Esophagus (tissue), 2 donors: ENCODE measurements around the gene MAP4K1. TPM values are rescaled to one million over a fixed set of nuclear protein-coding genes. Genes with fewer than 3 reads are reported as not detected.

ENCODE experiments used
- H3K27ac ChIP-seq, 2 donors: one replicate each; pipeline ENCODE4 v1.5.1; 2013; ENCODE audit warnings: low read depth in 2 of 2, mild to moderate bottlenecking in 2 of 2, inconsistent platforms in 1 of 2, low read length in 1 of 2, moderate library complexity in 1 of 2
- H3K27me3 ChIP-seq, 2 donors: one replicate each; pipeline ENCODE4 v1.6.1; 2013; ENCODE audit warnings: low read length in 2 of 2, control low read depth in 1 of 2, mild to moderate bottlenecking in 1 of 2; ENCODE audit not compliant: insufficient read depth in 2 of 2, control insufficient read depth in 1 of 2
- H3K36me3 ChIP-seq, 2 donors: one replicate each; pipeline ENCODE4 v1.6.1; 2013; ENCODE audit warnings: low read length in 1 of 2; ENCODE audit not compliant: control insufficient read depth in 2 of 2, insufficient read depth in 2 of 2
- H3K4me1 ChIP-seq, 2 donors: one replicate each; pipeline ENCODE4 v1.6.1; 2013; ENCODE audit warnings: low read length in 1 of 2; ENCODE audit not compliant: control insufficient read depth in 2 of 2, insufficient read depth in 2 of 2
- H3K4me3 ChIP-seq, 2 donors: one replicate each; pipeline ENCODE4 v1.5.1; 2013; ENCODE audit warnings: low read length in 2 of 2, mild to moderate bottlenecking in 2 of 2, low read depth in 1 of 2, moderate library complexity in 1 of 2
- H3K9me3 ChIP-seq, 2 donors: one replicate each; pipeline ENCODE4 v1.6.1; 2013; ENCODE audit warnings: mild to moderate bottlenecking in 2 of 2, low read depth in 1 of 2, low read length in 1 of 2, moderate library complexity in 1 of 2; ENCODE audit not compliant: control insufficient read depth in 2 of 2, insufficient read depth in 1 of 2
- WGBS, 2 donors: extraction: QIAGEN DNeasy Blood & Tissue Kit; methylation state at CpG; one replicate each; pipeline ENCODE4 v1.1.7; 2013; 5-methylcytosine and 5-hydroxymethylcytosine counted together
- polyA plus RNA-seq, 2 donors: library from polyadenylated mRNA; stranded (reverse); fragments of 200-250 nt; gene quantifications; one replicate each; pipeline ENCODE4 v1.2.3, GENCODE V29; 2013
- donor health status: healthy with polysubstance abuse.
- donor health status: Bipolar disorder and iron deficiency.

MAP4K1 gene
- polyA plus RNA-seq, 2 donors = 3.3 to 7.3 TPM

- Histone ChIP-seq H3K4me1 (peaks cover 29 to 53% of the 10 kb centered on the region in 2 donors), H3K27me3 (no peaks in the 10 kb centered on the region), H3K36me3 (peaks cover 0 to 2% of the 10 kb centered on the region in 2 donors), H3K27ac (peak overlapping the region; percentile 76 to 95), H3K4me3 (no peak overlapping the region), H3K9me3 (no peaks in the 10 kb centered on the region)
- 6 to 25% methylated on average over 1 of the region's 1 CpG for WGBS, 2 donors
Measured at GRCh38 chr19:38661996-38662395, 44.2 kb upstream of the MAP4K1 start.

GRCh38 chr19:38661136-38661535, 43.4 kb upstream of the MAP4K1 start:
- 53 to 61% methylated on average over 7 of the region's 7 CpGs for WGBS, 2 donors

GRCh38 chr19:38660724-38661123, 43.0 kb upstream of the MAP4K1 start:
- 73 to 82% methylated on average over 9 of the region's 9 CpGs for WGBS, 2 donors
- H3K27ac ChIP-seq = peak overlapping the region; percentile 65 to 98
- no peak overlapping the region for H3K4me3 ChIP-seq
- peaks cover 0 to 2% of the 10 kb centered on the region in 2 donors for H3K36me3 ChIP-seq
- no peaks in the 10 kb centered on the region for H3K9me3 ChIP-seq
- no peaks in the 10 kb centered on the region for H3K27me3 ChIP-seq
- peaks cover 29 to 49% of the 10 kb centered on the region in 2 donors for H3K4me1 ChIP-seq

More at GRCh38 chr19:38661136-38661535, 43.4 kb upstream of the MAP4K1 start:
- Histone ChIP-seq H3K4me3 (no peak overlapping the region), H3K4me1 (peaks cover 29 to 47% of the 10 kb centered on the region in 2 donors), H3K9me3 (no peaks in the 10 kb centered on the region), H3K27me3 (no peaks in the 10 kb centered on the region), H3K27ac (peak overlapping the region; percentile 65 to 98), H3K36me3 (peaks cover 0 to 2% of the 10 kb centered on the region in 2 donors)

GRCh38 chr19:38658462-38659306, 40.9 kb upstream of the MAP4K1 start:
- H3K4me1 ChIP-seq = peaks cover 19 to 33% of the 10 kb centered on the region in 2 donors
- no peaks in the 10 kb centered on the region for H3K9me3 ChIP-seq
- WGBS, 2 donors = 26 to 27% methylated on average over 15 of the region's 15 CpGs
- H3K36me3 ChIP-seq = peaks cover 0 to 2% of the 10 kb centered on the region in 2 donors
- no peak overlapping the region for H3K4me3 ChIP-seq
- H3K27me3 ChIP-seq = no peaks in the 10 kb centered on the region
- peak overlapping the region; percentile 86 to 98 for H3K27ac ChIP-seq

- no peak overlapping the region for H3K4me3 ChIP-seq
- WGBS, 2 donors = 25 to 50% methylated on average over 8 of the region's 8 CpGs
Measured at GRCh38 chr19:38657633-38658222, 40.0 kb upstream of the MAP4K1 start.

GRCh38 chr19:38656171-38656981, 38.6 kb upstream of the MAP4K1 start:
- Histone ChIP-seq H3K27ac (peak overlapping the region; percentile 51 to 78), H3K36me3 (peaks cover 0 to 2% of the 10 kb centered on the region in 2 donors), H3K9me3 (no peaks in the 10 kb centered on the region), H3K4me3 (no peak overlapping the region), H3K27me3 (no peaks in the 10 kb centered on the region), H3K4me1 (peaks cover 10 to 28% of the 10 kb centered on the region in 2 donors)
- 60% methylated on average over 7 of the region's 7 CpGs for WGBS, 2 donors

More at GRCh38 chr19:38657633-38658222, 40.0 kb upstream of the MAP4K1 start:
- Histone ChIP-seq H3K27me3 (no peaks in the 10 kb centered on the region), H3K4me1 (peaks cover 12 to 26% of the 10 kb centered on the region in 2 donors), H3K9me3 (no peaks in the 10 kb centered on the region), H3K36me3 (peaks cover 0 to 2% of the 10 kb centered on the region in 2 donors), H3K27ac (peak overlapping the region; percentile 98)

GRCh38 chr19:38655148-38655824, 37.5 kb upstream of the MAP4K1 start:
- Histone ChIP-seq H3K27me3 (no peaks in the 10 kb centered on the region), H3K9me3 (no peaks in the 10 kb centered on the region), H3K27ac (peak overlapping the region; percentile 84 to 89), H3K4me3 (no peak overlapping the region), H3K36me3 (no peaks in the 10 kb centered on the region), H3K4me1 (peaks cover 5 to 25% of the 10 kb centered on the region in 2 donors)
- WGBS, 2 donors = 44 to 47% methylated on average over 5 of the region's 5 CpGs

GRCh38 chr19:38654628-38655055, 36.9 kb upstream of the MAP4K1 start:
- no peak overlapping the region for H3K4me3 ChIP-seq

More at GRCh38 chr19:38654628-38655055, 36.9 kb upstream of the MAP4K1 start:
- 20 to 26% methylated on average over 6 of the region's 6 CpGs for whole genome bisulfite sequencing, 2 donors
- Histone ChIP-seq H3K27ac (peak overlapping the region; percentile 84 to 89), H3K9me3 (no peaks in the 10 kb centered on the region), H3K36me3 (no peaks in the 10 kb centered on the region), H3K27me3 (no peaks in the 10 kb centered on the region), H3K4me1 (peaks cover 5 to 25% of the 10 kb centered on the region in 2 donors)
